GM19463 (cell line): ENCODE data around the gene SYNPO2L.
"Not testable (repeated sequence)": the region's sequence is repeated elsewhere in the genome, so short reads cannot be mapped to it uniquely, and the experiment has no call there.

ENCODE experiments used
- ATAC-seq: cut with Tn5 transposase; IDR thresholded peaks from one replicate; pipeline ENCODE4 v1.9.1; 2021; ENCODE audit warnings: mild to moderate bottlenecking, moderate library complexity; ENCODE audit not compliant: unreplicated experiment

The SYNPO2L gene, protein sequence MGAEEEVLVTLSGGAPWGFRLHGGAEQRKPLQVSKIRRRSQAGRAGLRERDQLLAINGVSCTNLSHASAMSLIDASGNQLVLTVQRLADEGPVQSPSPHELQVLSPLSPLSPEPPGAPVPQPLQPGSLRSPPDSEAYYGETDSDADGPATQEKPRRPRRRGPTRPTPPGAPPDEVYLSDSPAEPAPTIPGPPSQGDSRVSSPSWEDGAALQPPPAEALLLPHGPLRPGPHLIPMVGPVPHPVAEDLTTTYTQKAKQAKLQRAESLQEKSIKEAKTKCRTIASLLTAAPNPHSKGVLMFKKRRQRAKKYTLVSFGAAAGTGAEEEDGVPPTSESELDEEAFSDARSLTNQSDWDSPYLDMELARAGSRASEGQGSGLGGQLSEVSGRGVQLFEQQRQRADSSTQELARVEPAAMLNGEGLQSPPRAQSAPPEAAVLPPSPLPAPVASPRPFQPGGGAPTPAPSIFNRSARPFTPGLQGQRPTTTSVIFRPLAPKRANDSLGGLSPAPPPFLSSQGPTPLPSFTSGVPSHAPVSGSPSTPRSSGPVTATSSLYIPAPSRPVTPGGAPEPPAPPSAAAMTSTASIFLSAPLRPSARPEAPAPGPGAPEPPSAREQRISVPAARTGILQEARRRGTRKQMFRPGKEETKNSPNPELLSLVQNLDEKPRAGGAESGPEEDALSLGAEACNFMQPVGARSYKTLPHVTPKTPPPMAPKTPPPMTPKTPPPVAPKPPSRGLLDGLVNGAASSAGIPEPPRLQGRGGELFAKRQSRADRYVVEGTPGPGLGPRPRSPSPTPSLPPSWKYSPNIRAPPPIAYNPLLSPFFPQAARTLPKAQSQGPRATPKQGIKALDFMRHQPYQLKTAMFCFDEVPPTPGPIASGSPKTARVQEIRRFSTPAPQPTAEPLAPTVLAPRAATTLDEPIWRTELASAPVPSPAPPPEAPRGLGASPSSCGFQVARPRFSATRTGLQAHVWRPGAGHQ

DNA sequence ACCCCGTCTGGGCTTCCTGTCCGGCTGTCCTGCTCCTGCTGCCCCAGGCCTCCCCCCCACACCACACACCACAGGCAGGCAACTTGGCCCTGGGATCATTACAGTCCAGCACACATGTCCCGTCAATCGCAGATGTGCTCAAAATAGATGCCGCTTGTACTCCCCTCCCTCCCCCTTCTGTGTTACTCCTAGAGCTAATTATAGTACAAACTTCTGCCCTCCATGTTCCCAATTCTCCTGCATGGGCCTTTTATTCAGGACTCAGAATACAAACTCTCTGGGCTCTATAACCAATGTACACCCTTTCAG, at the start of gene SYNPO2L:
Gene SYNPO2L, minus strand, starts transcription at position 40 of the 309 bp plus-strand sequence. CDS start 107 bp downstream, outside the sequence.
- ATAC-seq, result no peak

DNA sequence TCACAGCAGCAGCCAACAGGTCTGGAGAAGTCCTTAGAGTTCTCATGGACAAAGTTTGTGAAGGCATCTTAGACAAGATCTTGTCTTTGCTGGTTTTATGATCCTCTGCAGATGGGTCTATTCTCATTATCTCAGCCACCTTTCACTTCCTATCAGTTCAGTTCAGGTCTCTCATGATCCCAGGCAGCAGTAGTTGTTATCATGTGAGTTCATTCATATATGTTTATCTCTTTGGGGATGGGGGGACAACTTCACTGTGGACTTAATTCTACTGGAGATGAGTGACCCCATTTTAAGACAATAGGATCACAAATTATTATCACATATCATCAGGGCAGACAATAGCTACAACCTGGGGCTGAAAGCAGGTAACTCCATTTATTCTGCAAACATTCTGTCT, 48.1 kb upstream of the SYNPO2L start:
- not testable (repeated sequence) for ATAC-seq

DNA sequence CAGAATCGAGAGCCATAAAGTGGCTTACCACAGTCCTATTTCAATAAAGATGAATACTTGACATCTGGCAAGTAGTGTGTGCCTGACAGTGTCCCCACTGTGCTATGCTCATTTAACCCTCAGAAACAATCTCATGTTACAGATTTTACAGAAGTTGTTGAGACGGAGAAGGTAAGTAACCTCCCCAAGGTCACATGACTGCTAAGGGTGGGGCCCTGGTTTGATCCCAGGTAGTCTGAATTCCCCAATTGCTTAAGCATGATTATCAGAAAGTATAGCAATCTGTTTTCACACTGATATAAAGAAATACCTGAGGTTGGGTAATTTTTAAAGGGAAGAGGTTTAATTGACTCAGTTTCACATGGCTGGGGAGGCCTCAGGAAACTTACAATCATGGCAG, 43.0 kb upstream of the SYNPO2L start:
- ATAC-seq, result not testable (repeated sequence)

DNA sequence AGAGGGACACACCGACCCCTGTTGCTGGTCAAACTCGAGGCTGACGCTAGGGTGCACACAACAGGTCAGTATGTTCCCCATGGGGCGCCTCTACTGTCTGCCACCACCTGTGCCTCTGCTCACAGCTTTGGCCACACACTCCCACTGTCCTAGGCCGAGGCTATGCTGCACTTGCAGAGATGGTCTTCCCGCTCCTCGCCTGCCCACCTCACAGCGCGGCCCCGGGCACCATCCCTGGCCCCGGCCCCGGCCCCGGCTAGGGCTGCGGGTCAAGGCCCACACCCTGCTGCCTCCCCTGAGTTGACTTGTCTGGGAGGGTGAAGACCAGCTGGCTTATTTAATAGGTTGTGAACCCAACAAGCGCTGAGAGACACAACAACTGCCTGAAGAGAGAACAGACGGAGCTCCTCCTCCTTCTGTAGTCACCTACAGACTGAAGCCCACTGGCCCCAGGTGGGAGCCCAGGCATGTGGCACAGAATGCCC, 41.9 kb upstream of the SYNPO2L start, which contains the start of gene AGAP5:
Gene AGAP5, minus strand, starts transcription at position 435 of the 485 bp plus-strand sequence. Its CDS starts 354 bp downstream, at position 81.
- ATAC-seq, result not testable (repeated sequence)

DNA sequence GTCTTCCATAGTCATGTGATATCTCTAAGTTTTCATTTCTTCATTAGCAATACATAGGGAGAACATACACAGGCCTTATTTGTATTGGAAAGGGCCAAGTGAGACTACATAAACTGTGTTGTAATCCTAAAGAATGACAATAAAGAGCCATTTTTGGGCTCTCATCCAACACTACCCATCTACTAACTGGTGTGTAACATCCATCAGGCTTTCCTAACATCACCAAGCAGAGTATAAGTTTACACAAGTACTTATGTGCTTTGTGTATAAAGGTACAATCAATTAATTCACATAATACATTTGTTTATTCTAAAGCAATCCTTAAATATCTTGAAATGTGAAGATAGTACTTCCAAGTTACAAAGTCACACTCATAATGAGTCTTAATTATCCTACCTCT, 39.5 kb upstream of the SYNPO2L start:
- not testable (repeated sequence) for ATAC-seq

DNA sequence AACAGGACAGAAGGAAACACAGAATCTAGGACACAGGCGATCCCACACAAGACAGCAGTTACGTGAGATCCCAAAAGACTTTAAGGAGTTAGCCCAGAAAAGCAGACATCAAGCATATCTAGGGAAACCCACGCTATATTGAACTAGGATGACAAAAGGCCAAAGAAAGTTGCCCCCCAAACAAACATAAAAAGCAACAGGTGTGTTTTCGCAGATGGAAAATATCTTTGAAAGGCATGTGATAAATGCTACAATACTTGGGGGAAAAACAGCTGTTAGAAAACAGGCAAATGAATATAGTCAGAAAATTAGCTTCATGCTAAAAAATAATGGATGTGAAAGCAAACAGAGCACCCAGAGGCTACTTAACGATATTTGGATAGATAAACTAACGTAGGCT, 34.9 kb upstream of the SYNPO2L start:
- ATAC-seq, result not testable (repeated sequence)

DNA sequence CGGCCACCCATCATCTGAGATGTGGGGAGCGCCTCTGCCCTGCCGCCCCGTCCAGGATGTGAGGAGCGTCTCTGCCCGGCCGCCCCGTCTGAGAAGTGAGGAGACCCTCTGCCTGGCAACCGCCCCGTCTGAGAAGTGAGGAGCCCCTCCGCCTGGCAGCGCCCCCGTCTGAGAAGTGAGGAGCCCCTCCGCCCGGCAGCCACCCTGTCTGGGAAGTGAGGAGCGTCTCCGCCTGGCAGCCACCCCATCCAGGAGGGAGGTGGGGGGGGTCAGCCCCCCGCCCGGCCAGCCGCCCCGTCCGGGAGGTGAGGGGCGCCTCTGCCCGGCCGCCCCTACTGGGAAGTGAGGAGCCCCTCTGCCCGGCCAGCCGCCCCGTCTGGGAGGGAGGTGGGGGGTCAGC, 33.8 kb upstream of the SYNPO2L start:
- not testable (repeated sequence) for ATAC-seq

DNA sequence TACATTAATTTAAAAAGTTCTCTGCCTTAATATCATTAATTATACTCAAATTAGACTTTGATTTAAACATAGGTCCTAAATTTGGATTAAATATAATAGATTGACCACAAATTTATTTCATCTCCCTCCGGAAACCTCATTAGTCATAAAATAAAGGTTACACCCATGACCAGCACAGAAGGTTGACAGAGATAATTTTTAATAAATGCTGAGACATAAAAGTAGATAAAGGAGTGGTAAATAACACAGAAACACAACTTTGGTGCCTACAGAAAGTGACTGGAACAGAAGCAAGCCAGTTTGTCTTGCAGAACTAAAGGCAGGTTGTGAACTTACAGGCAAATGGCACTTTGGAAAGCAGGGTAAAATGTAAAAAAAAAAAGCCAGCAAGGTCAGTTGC, 31.8 kb upstream of the SYNPO2L start:
- not testable (repeated sequence) for ATAC-seq

DNA sequence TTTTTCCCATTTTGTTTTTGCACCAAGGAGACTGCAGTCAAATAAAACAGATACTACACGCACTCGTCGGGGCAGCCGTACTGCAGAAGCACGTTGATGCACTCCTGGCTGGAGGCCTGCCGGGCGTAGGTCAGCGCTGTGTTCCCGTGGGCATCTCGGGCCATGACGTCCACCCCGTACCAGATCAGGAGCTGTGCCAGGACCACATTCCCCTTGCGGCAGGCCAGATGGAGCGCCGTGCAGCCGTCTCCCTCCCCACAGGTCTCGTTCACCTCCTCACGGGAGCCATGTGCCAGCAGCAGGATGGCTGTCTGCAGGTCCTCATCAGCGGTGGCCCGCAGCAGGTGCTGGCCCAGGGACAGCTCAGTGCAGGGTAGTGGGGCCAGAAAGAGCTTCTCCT, 18.7 kb upstream of the SYNPO2L start:
- ATAC-seq, result not testable (repeated sequence)

DNA sequence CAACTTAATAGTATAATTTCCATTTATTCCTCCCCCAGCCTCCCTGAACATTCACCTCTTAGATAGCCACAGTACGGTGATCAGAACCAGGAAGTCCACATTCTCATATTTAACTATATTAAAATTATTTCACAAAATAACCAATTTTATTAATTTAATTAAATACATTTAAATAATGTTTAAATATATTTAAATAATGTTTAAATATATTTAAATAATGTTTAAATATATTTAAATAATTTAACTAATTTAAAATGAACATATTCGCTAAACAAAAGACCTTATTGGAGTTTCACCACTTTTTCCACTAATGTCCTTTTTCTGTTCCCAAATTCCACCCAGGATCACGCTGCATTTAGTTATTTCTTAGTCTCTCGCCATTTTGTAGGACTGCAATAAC, 12.5 kb upstream of the SYNPO2L start:
- ATAC-seq, result not testable (repeated sequence)

DNA sequence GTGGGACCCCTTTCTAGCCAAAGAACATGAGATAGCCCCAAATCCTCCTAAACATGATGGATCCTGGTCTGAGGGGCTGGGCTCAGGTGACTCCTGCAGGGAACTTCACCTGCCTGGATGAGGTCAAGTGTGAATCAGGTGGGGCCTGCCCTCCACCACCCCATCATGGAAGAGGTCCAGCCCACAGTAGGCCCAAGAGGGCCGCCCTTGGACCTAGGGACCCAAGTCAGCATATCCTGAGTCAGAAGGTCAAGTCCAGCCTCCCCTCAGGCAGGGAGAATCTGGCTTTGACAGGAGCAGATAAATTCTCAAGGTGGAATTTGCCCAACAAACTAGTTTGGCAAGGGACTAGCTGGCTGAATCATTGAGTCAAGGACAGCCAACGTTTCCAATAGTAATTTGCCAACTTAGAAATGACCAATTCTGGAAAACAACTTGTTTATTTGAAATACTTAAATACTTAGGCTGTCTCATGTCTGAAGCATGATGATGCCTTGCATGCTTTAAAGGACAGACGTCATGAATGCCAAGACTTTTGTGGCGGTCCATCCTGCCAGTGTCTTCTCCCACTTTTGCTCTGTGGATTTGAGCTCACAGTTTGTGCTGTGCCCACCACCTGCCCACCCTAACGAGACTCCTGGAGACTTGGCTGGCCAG, 10.5 kb upstream of the SYNPO2L start:
- not testable (repeated sequence) for ATAC-seq

DNA sequence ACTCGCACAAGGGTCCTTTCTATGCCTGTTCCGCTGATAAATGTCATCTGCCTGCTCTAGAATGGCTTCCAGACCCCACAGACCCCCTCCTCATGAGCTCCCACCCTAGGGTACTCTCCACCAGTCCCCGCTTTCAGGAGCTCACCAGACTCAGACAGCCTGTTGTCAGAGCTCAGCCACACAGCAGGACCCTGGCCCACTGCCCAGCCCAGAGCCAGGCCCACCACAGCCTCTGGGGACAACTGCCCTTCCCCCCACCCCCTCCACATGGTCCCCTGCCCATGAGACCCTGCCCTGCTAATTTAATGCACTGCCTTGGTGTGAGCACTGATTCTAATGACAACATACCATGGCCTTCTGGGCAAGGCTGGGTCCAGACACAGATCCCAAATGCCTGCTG, 9.8 kb upstream of the SYNPO2L start:
- ATAC-seq, result not testable (repeated sequence)

DNA sequence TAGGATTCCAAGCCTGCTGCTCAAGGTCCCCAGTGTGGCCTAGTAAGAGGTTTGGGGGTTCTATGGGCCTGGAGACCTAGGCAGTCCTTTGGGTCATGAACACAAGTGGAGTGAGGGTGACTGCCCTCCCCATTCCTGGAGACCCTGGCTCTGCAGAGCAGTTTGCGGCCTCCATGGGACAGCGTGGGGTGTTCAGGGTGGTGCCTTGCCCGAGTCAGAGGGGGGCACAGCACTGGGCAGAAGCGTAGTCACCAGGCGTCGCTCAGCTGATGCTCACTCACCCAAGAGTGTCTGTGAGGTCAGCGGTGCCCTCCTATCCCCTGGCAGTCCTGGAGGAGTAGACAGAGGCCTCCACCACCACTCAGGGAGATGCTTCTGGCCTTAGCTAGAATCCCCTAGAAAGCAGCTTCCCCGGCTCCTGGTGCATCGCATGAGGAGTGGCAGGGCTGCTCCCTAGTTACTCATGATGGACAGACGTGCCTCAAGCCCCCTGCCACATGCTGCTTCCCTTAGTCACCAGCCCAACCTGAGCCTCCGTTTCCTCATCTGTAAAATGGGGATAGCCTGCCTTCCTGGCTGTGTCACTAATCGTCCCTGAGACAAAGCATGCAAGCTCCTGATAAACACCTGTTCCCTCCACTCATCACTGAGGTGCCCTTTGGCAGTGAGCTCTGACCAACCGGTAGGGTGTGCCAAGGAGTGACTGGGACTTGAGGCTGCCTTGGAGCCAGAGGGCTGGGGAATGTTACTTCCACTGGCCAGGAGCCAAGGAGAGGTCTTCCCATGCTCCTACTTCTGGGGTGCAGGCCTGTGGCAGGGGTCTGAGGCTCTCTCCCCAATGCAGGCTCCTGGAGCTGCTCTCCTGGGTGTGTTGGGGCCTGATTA, 8.6 kb upstream of the SYNPO2L start:
- not testable (repeated sequence) for ATAC-seq

DNA sequence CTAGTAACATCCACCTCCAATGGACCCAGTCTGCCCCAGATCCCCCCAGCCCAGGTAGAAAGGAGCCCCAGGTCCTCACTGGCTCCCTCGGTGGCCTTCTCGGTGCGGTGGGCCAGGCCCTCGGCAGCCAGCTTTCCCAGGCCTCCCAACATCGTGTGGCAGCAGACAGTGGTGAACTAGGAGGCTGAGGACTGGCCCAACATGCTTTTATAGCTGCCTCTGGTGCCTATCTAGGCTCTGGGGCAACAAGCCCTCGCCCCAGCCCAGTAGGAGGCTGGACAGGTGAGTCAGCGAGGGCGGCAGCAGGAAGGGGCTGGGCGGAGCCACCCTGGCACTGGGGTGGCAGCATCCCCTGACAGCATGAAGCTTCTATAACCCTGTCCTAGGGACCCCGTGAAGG, 7.8 kb upstream of the SYNPO2L start:
- ATAC-seq, result not testable (repeated sequence)

DNA sequence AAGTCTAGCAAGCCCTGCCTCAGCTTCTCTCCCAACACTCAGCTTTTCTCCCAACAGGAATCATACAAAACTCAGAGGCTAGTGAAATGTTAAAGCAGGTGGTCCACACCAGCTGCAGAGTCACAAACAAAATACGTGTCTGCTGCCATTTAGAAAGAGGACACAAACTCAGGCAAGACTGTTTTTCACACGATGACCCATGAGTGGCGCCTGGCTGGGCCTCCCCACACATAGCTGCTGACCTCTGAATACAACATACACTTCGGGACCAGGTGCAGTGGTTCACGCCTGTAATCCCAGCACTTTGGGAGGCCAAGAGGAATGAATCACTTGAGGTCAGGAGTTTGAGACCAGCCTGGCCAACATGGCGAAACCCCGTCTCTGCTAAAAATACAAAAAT, 6.9 kb upstream of the SYNPO2L start:
- not testable (repeated sequence) for ATAC-seq

DNA sequence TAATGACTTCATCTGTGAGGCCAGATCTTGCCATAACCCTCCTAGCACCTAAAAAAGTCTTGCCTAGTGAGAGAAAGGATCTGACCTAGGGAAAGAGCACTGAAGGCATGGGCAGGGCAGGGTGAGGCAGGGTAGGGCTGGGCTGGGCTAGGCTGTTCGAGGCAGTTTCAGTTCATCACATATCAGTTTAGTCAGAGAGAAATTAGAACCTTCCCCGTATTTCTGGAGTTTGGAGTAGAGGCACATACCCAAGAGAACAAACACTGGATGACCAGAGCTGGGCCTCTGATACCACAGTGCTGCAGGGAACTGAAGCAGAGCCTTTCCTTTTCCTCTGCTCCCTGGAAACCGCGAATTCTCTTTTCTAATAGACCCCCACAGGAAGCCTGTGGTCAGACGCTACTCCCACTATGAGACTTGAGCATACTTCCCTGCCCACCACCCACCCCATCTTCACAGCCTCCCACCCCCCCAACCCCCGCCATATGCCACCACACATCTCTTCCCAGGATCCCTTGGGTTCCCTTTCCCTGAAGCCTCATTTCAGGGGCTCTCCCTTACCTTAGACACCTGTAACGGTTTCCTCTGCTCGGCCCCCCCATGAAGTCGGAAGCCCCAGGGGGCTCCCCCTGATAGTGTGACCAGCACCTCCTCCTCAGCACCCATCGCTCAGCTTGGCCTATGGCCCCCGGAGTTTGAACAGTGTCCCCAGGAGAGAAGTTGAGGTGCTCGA, 406 bp downstream of the SYNPO2L start:
- no peak for ATAC-seq

DNA sequence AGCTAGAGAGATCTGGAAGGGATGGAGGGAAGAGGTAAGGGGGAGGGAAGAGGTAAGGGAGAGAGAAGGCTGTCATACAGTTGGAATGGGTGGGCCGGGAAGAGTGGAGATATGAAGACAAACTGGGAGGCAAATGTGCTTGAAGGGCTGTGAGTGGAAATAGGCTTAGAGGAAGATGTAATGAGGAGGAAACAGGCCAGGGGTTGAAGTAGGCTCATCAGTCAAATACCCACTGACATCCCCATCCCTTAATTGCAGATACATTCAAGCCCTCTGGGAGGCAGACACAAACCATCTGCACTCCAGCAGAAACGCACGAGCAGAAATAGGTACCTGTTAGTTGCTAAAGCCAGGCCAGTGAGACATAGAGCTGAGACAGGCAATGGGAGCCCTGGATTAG, 2.1 kb downstream of the SYNPO2L start:
- ATAC-seq, result no peak

DNA sequence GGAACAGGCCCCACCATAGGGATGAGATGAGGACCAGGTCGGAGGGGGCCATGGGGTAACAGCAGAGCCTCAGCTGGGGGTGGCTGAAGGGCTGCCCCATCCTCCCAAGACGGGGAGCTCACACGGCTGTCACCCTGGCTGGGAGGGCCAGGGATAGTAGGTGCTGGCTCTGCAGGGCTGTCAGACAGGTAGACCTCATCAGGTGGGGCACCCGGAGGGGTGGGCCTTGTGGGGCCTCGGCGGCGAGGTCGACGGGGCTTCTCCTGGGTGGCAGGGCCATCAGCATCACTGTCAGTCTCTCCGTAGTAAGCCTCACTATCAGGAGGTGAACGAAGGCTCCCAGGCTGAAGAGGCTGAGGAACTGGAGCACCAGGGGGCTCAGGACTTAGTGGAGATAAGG, 2.6 kb downstream of the SYNPO2L start:
- ATAC-seq, result no peak
